Measurements from ENCODE around the gene ITPRIPL2. TPM values are rescaled to one million over a fixed set of nuclear protein-coding genes. Genes with fewer than 3 reads are reported as not detected.
A peak's percentile ranks its signal among the peaks of the same experiment; 100 is the strongest.

Gene ITPRIPL2
- total and polyA plus RNA-seq, 11 donors: 3.1 to 43.2 (median 14.1) TPM

DNA sequence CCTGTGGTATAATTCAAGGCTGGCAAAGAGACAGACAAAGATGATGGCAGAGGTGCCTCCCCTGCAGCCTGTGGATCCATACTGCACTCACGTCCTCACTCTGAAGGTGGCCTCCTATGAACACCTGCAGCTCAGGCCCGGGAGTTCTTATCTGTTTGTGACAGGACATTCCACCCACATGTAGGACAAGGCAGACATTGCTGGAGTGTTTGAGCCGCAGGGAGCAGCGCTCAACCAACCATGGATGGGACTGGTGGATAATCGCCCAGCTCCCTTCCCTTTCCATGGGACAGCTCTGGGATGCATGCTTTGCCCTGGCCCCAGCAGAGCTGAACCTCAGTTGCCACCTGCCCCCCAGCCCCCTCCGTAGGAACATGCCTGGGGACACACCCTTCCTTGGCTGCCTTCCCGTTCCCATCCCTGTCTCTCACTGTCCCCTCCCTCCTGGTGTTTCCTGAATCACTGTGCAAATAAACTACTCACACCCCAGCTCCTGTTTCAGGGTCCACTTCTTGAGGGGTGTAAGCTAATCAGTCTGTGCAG is 22.2 kb downstream of the ITPRIPL2 start:
- Histone ChIP-seq H3K4me1 (peaks cover 0 to 70% (median 50%) of the 10 kb centered on the region in 12 donors), H3K27me3 (no peaks in the 10 kb centered on the region), H3K36me3 (no peaks in the 10 kb centered on the region), H3K4me3 (no peak overlapping the region), H3K27ac (peak overlapping the region in 8 of 12 donors; percentile 1 to 37 (median 20)), H3K9me3 (no peaks in the 10 kb centered on the region)
- WGBS, 4 donors: 23 to 34% (median 27%) methylated on average over 4 to 7 of the region's 7 CpGs
- ATAC-seq (peak in 3 of 4 donors; percentile 11 to 37 (median 11)), DNase-seq (peak in 3 of 5 donors; percentile 46 to 62 (median 51))
- TF ChIP-seq, protein P1, sequence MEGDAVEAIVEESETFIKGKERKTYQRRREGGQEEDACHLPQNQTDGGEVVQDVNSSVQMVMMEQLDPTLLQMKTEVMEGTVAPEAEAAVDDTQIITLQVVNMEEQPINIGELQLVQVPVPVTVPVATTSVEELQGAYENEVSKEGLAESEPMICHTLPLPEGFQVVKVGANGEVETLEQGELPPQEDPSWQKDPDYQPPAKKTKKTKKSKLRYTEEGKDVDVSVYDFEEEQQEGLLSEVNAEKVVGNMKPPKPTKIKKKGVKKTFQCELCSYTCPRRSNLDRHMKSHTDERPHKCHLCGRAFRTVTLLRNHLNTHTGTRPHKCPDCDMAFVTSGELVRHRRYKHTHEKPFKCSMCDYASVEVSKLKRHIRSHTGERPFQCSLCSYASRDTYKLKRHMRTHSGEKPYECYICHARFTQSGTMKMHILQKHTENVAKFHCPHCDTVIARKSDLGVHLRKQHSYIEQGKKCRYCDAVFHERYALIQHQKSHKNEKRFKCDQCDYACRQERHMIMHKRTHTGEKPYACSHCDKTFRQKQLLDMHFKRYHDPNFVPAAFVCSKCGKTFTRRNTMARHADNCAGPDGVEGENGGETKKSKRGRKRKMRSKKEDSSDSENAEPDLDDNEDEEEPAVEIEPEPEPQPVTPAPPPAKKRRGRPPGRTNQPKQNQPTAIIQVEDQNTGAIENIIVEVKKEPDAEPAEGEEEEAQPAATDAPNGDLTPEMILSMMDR (IDR thresholded peaks at IDR 0.05): no peak
- TF ChIP-seq POLR2A (IDR thresholded peaks at IDR 0.05): no peak
- intact Hi-C loops (cut with DNase I): loop anchor here in 1 of 10 donors (10.0 kb wide), 1 partner anchor 51 kb away; no protein-coding TSS in a partner anchor

DNA sequence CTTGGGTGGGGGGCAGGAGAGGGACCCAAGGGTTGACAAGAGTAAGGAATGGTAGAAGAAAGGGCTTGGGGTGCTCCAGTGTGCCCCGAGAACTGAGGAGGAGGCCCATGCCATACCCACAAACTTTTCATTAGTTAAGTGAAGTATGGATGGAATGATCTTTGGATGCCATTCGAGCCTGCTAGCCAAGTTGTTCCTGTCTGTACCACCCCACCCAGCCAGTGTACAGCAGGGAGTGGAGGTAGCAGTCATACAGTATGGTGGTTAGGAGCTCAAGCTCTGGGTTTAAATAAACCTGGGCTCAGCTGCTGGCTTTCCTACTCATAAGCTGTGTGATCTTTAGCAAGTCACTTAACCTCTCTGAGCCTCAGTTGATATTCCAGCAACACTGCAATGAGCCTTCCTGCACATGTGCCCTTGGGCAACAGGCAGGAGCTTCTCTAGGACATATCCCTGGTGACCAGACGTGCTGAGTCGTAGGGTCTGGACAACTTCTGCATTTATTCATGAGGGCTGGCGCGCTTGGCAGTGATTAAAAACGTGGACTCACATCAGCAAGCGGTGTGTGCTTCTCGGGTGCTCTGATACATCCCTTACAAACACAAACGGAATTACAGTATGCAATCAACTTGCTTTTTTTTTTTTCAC is 22.9 kb downstream of the ITPRIPL2 start:
- Histone ChIP-seq H3K4me1 (peaks cover 0 to 63% (median 47%) of the 10 kb centered on the region in 12 donors), H3K9me3 (no peaks in the 10 kb centered on the region), H3K27me3 (no peaks in the 10 kb centered on the region), H3K4me3 (no peak overlapping the region), H3K36me3 (no peaks in the 10 kb centered on the region), H3K27ac (peak overlapping the region in 6 of 12 donors; percentile 1 to 37 (median 21))
- TF ChIP-seq POLR2A (IDR thresholded peaks at IDR 0.05): no peak
- TF ChIP-seq, protein P1 (IDR thresholded peaks at IDR 0.05): no peak
- intact Hi-C loops (cut with DNase I): loop anchor here in 1 of 10 donors (10.0 kb wide), 1 partner anchor 52 kb away; no protein-coding TSS in a partner anchor
- DNase-seq (peak in 1 of 5 donors; percentile 60), ATAC-seq (peak in 3 of 4 donors; percentile 21 to 47 (median 38))
- WGBS, 4 donors: 56 to 73% (median 65%) methylated on average over 10 of the region's 10 CpGs

DNA sequence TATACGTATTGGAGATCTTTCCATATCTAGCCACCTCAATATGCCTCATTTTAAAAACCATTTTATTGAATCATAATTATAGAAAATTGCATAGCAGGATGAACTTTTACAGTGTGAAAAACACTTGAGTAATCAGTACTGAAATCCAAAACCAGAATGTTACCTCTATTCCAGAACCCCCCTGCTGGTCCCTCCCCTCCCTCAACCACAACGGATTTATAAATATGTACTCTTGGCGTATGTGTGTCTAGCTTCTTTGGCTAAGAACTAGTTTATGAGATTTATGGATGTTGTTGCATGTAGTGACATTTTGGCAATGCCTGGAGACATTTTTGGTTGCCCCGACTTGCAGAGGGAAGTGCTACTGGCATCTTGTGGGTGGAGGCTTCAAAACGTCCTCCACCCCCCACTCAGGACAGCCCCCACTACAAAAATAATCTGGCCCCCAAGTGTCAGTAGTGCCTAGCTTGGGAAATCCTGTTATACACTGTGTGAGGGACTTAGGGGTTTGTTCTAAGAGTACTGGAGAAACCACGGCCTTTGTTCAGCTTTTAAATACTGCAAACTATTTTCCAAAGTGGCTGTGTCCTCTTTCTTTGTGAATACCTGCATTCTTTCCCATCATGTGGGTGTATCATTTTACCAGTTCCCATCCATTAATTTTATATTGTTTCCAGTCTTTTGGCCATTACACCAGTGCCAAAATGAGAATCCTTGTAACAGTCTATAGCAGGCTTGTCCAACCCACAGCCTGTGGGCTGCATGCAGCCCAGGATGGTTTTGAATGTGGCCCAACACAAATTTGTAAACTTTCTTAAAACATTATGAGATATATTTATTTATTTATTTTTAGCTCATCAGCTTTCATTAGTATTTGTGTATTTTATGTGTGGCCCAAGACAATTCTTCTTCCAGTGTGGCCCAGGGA is 23.7 kb downstream of the ITPRIPL2 start:
- DNase-seq (no peak), ATAC-seq (no peak)
- H3K27me3 ChIP-seq: no peaks in the 10 kb centered on the region
- no peaks in the 10 kb centered on the region for H3K36me3 ChIP-seq
- intact Hi-C loops (cut with DNase I): loop anchor here in 1 of 10 donors (10.0 kb wide), 1 partner anchor 53 kb away; no protein-coding TSS in a partner anchor
- no peak overlapping the region for H3K4me3 ChIP-seq
- TF ChIP-seq, protein P1 (IDR thresholded peaks at IDR 0.05): no peak
- no peak for TF ChIP-seq POLR2A (IDR thresholded peaks at IDR 0.05)
- peak overlapping the region in 6 of 12 donors; percentile 20 to 69 (median 46) for H3K27ac ChIP-seq
- H3K4me1 ChIP-seq: peaks cover 0 to 55% (median 39%) of the 10 kb centered on the region in 12 donors
- no peaks in the 10 kb centered on the region for H3K9me3 ChIP-seq
- WGBS, 4 donors: 38 to 52% (median 44%) methylated on average over 6 of the region's 6 CpGs
